GM11168 (cell line): Measurements from ENCODE around the gene TLL1.

ENCODE experiments used
- in situ Hi-C: fragments of 300-500 bp; cut with MboI; formaldehyde crosslinking; loops from one replicate; pipeline ENCODE4 v1.12.0; 2022; ENCODE audit warnings: low sequenced_read_pairs; ENCODE audit not compliant: unreplicated experiment

The TLL1 gene

DNA sequence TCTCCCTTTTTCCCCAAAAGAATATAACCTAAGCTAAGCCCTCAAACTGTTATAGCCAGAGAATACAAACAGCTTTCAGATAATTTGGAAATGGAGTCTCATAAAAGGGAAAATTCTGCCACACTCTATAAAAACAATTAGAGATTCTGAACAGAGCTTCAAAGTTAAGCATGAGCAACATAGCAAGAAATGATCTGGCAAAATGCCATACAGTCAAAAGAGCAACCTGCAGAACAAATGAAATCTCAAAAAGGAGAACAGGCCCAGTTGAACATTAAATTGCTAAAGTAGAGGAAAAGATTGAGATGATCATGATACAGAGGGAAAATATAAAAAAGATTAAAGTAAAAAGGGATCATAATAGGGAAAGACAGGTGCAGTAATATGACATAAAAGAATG, 250.5 kb downstream of the TLL1 start:
- in situ Hi-C loops, result no loop called here

DNA sequence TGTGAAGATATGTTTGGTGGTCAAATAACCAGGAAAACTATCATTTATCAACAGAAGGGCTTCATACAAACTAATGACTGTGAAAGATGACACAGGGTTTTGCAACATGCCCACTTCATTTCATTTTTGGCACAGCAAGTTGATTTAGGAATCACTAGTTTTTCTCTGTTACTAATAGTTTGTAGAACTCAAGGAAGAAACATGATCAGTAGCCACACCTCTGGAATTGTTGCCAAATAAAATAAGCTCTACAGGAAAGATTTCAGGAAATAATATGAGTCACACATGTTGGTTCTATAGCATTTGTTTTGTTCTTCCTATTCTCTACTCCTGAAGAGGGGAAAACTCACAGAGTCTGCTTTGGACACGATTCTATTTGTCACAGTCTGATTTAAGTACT, 255.4 kb downstream of the TLL1 start:
- in situ Hi-C loops, result no loop called here

DNA sequence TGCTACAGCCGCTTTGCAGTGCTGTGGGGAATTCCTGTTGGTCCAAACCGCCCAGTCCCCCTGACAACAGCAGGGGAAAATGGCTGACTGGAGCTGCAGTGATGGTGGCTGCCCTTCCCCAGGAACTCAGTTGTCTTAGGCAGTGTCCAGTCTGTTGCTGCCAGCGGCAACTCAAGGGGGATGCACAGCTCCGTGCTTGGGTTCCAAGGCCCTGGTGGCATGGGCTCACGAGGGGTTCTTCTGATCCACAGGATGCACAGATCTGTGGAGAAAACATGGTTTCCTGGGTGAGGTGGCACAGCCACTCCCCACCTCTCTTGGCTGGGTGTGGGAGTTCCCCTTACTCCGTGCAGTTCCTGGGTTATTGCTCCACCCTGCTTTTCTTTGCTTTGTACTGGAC, 261.2 kb downstream of the TLL1 start:
- in situ Hi-C loops, result no loop called here

DNA sequence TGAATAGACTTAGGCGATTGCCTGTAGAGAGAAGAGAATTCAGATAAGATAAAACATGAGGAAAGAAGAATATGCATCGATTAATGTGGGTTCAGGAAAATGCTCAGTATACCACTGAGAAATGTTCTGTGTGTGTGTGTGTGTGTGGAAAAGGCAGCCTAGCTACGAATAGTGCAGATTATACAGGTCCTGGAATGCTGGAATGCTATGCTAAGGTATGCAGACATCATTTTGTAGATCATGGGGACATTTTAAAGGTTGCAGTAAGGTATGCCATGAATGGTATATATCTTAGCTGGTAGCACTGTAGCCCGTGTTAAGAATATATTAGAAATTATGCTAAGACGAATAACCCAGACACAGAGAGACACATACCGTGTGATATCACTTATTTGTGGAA, 267.9 kb downstream of the TLL1 start:
- in situ Hi-C loops, result no loop called here

DNA sequence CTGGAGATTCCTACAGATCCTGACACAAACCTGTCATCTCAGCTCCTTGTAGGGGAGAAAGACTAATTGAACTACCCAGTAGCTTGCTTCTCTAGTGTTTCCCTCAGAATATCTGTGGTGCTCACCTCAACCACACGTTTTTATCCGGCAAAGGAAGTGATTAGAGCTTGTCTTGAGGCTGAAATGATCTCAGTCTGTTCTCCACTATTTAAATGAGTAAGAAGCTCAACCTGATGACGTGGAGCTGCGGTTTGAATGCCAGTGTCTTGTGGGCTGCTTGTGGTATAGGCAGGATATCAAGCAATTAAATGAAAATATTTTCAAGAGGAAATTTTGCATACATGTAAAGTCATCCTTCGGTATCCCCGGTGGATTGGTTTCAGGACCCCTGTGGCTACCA, 270.2 kb downstream of the TLL1 start:
- in situ Hi-C loops, result no loop called here

DNA sequence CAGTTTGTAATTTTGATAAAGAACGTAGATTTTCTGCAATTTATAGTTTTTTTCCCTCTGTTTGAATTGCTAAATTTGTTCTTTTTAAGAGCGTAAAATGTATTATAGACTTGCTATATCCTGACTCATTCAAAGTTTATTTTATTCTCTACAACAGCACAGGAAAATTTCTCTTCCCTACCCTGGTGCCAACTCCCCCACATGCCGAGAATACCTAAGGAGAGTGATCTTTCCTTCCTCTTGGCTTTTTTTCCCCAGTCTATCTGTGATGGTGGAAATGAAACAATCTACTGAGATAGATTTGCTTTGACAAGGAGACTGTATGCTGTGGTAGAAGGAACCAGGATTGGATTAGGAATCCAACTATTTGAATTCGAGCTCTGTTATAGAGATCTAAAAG, 271.6 kb downstream of the TLL1 start:
- in situ Hi-C loops, result no loop called here

DNA sequence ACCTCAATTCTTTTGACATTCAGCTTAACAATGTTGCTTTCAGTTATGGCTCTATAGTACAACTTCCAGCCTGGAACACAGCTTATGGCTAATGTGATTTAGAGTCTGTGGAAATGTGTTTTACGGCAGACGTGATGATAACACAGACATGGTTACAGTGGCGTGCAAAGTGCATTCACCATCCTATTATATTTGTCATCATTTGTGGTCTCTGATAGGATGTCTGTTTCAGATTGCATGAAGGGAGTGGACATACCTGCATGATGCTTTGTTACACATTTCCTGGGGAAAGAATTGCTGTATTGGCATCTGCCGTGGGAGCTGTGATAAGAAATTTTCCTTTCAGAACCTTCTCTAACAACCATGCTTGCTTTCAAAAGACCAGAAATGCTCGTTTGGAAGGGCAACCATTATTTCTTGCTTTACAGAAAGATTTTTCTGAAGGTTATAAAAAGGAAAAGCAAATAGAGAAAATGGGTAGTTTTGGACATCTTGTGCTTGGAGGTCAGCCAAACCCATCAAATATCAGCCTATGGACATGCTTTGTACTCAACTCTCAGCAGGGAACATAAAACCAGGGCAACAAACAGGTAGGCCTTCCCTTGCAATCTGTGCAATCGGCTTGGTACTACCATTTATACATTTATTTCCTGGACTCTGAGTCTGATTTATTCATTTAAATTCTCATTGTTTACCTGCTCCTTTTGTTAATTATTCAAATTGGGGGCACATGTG, 273.9 kb downstream of the TLL1 start:
- in situ Hi-C loops, result no loop called here
